HuH-7.5 (cell line): ENCODE measurements around the gene PEPD.

ENCODE experiments used
- DNase-seq: peaks from one replicate; pipeline ENCODE4 v3.0.0; 2011; ENCODE audit warnings: low spot score

Gene PEPD

DNA sequence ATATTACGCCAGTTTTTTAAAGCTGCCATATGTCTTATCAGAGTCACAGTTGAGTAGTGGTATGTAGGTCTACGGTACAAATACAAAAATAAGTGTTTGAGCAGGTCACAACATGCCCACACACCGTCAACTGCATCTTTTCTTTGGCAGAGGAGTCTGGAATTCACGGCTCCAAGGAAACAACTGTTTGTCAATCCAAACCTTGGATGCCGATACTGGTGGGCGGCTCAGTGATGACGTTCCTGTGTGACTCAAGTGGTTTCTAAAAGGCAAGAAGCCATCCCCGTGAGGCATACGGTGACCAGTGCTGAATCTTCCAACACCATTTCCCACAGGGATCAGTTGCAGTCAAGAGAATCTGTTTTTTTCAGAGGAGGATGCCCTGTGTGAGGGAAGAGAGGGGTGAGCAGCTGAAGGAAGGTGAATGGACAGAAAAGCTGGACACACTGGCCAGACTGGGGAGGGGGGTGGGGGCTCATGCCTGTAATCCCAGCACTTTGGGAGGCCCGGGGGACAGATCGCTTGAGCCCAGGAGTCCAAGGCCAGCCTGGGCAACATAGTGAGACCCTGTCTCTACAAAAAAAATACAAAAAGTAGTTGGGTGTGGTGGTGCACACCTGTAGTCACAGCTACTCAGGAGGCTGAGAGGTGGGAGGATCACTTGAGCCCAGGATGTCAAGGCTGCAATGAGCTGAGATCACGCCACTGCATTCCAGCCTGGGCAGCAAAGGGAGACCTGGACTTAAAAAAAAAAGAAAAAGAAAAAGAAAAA, 170.9 kb downstream of the PEPD start:
- no peak for DNase-seq

GRCh38 chr19:33349319-33350289, 172.0 kb downstream of the PEPD start:
- DNase-seq = peak; percentile 52

- DNase-seq = no peak
Observed at GRCh38 chr19:33348301-33349010, 173.1 kb downstream of the PEPD start.

- DNase-seq = no peak
Observed at GRCh38 chr19:33347300-33347699, 174.3 kb downstream of the PEPD start.

DNA sequence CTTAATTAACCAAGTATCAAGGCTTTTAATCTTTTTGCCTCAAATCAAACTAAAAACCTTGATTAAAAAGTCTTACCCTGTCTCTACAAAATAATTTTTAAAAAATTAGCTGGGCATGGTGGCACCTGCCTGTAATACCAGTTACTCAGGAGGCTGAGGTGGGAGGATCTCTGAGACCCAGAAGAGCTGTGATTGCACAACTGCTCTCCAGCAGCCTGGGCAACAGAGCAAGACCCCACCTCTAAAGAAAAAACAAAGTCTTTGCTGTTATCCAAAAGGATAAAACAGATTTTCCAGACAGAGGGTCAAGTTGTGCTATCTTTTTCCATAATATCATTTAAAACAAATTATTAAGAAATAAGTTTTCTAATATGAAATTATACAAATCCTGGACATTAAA, 174.9 kb downstream of the PEPD start:
- no peak for DNase-seq

DNA sequence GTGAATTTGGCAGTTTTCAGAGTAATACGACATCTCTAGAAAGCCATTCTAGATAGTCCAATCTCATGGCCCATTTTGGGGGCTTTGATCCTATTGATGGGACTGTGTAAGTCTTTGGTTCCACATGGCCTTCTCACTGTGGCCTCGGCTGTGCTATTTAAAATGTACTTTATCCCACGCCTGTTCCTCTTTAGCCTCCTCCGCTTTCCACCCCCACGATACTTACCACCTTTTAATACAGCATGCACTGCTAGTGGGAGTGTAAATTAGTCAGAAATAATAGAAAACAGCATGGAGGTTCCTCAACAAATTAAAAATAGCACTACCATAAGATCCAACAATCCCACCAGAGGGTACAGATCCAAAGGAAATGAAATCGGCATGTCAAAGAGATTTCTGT, 176.4 kb downstream of the PEPD start:
- DNase-seq = no peak

GRCh38 chr19:33344573-33344925, 177.0 kb downstream of the PEPD start:
- no peak for DNase-seq

- no peak for DNase-seq
Observed at GRCh38 chr19:33343859-33344572, 177.6 kb downstream of the PEPD start.

- DNase-seq = no peak
Observed at GRCh38 chr19:33343301-33343700, 178.3 kb downstream of the PEPD start.

GRCh38 chr19:33340991-33341390, 180.6 kb downstream of the PEPD start:
- DNase-seq = no peak

DNA sequence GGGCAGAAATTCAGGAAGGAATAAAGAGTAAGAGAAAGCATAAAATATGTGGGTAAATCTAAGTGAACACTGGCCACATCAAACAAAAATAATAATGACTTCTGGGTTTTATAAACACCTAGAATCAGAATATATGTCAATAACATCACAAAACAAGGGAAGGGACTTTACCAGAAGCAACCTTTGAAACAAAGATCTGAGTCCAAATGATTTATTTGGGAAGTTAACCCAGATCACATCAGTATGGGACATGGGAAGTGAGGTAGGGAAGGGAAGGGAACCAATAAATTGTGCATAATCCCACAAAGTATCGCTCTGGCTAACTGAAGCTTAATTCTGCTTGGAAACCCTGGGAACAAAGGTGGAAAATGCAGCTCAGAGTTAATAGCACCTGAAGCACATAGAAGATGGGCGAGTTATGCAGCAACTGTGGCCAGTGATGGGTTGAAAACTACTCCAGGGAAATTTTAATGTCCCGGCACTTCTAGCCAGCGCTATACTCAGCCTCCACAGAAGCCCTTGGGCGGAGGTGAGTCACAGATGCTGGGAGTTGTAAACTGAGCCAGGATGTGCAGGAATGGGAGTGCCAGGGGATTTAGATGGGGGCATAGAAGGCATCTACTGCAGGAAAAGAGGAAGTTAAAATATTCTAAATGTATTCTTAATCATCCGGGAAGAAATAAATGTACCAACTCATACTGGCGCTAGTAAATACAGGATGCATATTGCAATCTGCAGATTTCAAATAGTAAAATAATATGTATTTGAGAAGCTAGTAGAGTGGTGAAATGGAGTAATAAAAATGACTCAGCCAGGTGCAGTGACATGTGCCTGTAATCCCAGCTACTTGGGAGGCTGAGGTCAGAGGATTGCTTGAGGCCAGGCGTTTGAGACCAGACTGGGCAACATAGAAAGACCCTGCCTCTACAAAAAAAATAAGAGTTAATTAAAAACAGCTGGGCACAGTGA, 182.3 kb downstream of the PEPD start:
- no peak for DNase-seq
